ENCODE measurements around the gene VMAC.

VMAC gene

DNA sequence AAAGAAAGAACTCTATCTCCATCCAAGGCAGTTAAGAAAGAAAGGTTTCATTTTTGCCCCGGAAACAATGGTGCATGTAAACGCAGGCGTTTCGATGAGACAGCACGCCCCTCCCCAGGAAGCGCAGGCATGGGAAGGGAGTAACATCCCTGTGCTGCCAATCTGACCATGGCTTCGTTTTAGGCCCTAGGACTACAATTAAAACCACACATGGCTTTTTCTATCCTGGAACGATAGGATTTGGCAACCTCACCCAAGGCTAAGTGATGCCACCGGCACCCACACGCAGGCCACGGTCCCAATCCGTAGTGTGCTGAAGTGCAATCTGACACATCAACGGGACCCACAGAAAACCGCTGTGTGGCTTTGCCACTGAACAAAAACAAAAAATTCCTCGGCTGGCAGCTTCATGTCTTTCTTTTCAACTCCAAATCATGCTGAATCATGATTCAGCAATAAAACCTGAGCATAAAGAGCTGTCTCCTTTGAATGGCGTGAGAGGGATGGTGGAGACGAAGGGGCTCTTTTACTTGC, 49.1 kb downstream of the VMAC start:
- peak; percentile 23 for DNase-seq (ENCODE audit: low read depth)
- no peak overlapping the region for H3K4me3 ChIP-seq (ENCODE audit: low read length)
- TF ChIP-seq, protein P1, sequence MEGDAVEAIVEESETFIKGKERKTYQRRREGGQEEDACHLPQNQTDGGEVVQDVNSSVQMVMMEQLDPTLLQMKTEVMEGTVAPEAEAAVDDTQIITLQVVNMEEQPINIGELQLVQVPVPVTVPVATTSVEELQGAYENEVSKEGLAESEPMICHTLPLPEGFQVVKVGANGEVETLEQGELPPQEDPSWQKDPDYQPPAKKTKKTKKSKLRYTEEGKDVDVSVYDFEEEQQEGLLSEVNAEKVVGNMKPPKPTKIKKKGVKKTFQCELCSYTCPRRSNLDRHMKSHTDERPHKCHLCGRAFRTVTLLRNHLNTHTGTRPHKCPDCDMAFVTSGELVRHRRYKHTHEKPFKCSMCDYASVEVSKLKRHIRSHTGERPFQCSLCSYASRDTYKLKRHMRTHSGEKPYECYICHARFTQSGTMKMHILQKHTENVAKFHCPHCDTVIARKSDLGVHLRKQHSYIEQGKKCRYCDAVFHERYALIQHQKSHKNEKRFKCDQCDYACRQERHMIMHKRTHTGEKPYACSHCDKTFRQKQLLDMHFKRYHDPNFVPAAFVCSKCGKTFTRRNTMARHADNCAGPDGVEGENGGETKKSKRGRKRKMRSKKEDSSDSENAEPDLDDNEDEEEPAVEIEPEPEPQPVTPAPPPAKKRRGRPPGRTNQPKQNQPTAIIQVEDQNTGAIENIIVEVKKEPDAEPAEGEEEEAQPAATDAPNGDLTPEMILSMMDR (IDR thresholded peaks at IDR 0.05; ENCODE audit: insufficient read depth, low read depth, low read length, missing control alignments): no peak

DNA sequence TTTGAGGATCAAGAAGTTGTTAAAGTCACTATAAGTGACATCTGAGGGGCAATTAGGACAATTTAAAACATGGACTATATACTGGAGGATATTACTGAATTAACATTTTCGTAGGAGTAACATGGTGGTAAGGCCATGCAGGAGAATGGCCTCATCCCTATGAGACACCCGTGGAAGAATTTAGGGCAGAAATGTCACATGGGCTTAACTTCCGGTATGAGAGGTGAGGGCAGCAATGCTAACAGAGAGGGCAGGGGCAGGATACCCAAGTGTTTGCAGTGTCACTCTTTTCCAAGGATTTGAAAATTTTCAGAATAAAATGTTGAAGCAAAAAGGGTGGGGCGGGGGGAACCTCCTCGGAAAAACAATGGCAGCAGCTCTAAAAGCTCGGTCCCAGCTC, 49.6 kb downstream of the VMAC start:
- no peak overlapping the region for H3K4me3 ChIP-seq (ENCODE audit: low read length)
- DNase-seq (ENCODE audit: low read depth): no peak
- TF ChIP-seq, protein P1 (IDR thresholded peaks at IDR 0.05; ENCODE audit: insufficient read depth, low read depth, low read length, missing control alignments): no peak

DNA sequence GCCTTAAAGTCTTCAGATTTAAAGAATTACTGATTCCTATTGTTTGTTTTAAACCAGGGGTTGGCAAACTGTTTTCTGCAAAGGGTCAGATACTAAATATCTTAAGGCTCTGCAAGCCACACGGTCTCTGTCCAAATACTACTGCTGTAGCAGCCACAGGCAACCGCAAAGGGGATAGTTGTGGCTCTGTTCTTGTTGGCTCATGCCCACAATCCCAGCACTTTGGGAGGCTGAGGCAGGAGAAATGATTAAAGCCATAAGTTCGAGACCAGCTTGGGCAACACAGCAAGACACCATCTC, 50.9 kb downstream of the VMAC start:
- no peak overlapping the region for H3K4me3 ChIP-seq (ENCODE audit: low read length)
- TF ChIP-seq, protein P1 (IDR thresholded peaks at IDR 0.05; ENCODE audit: insufficient read depth, low read depth, low read length, missing control alignments): no peak
- DNase-seq (ENCODE audit: low read depth): no peak

DNA sequence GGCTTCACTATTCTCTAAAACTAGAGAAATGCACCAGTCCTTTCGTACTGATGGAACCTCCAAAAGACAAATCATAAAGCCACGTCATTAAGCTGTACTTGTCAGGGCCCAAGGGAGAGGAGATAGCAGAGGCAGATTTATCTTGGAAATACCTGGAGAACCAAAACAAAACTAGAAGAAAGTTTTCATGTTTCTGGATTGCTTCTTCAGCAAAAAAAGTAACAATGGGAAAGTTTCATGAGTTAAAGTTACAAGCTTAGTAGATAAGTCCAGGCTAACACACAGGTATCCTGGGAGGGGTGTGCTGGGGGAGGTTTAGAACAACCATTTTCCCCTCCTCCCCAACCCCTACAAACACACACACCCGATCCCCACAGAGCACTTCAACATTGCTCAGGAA, 51.7 kb downstream of the VMAC start:
- H3K4me3 ChIP-seq (ENCODE audit: low read length): no peak overlapping the region
- TF ChIP-seq, protein P1 (IDR thresholded peaks at IDR 0.05; ENCODE audit: insufficient read depth, low read depth, low read length, missing control alignments): no peak
- no peak for DNase-seq (ENCODE audit: low read depth)

DNA sequence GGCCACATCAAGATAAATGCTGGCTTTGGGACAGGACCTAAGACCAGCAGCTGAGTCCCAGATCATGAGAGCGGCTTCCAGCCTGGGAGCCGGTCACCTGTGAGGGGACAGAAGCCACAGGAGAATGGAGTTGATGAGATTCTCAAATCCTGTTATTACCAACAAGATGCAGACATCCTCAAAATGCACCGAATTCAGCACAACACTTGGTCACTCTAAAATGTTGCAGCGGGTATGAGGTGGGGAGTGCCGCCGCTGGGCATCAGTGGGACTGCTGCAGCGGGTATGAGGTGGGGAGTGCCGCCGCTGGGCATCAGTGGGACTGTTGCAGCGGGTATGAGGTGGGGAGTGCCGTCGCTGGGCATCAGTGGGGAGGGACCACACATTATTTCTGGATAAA, 52.1 kb downstream of the VMAC start:
- DNase-seq (ENCODE audit: low read depth): no peak
- TF ChIP-seq, protein P1 (IDR thresholded peaks at IDR 0.05; ENCODE audit: insufficient read depth, low read depth, low read length, missing control alignments): no peak
- H3K4me3 ChIP-seq (ENCODE audit: low read length): no peak overlapping the region

DNA sequence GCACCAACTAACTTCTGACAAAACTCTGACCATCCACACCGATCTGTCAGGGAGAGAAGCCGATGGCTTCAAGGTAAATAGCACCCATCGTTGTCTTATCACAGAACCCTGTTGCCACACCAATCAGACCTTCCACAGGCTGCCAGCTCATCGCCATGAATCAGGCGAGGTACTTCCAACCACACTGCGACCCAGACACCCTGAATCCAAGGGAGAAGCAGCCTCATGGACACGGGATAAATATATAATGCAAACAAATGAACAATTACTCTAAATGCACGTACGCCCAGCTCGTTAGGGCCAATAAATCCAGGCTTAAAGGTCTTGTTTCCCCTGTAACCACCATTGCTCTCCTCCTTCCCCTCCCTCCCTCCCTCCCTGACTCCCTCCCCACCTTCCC, 52.5 kb downstream of the VMAC start:
- H3K4me3 ChIP-seq (ENCODE audit: low read length): no peak overlapping the region
- DNase-seq (ENCODE audit: low read depth): peak; percentile 69
- TF ChIP-seq, protein P1 (IDR thresholded peaks at IDR 0.05; ENCODE audit: insufficient read depth, low read depth, low read length, missing control alignments): no peak

DNA sequence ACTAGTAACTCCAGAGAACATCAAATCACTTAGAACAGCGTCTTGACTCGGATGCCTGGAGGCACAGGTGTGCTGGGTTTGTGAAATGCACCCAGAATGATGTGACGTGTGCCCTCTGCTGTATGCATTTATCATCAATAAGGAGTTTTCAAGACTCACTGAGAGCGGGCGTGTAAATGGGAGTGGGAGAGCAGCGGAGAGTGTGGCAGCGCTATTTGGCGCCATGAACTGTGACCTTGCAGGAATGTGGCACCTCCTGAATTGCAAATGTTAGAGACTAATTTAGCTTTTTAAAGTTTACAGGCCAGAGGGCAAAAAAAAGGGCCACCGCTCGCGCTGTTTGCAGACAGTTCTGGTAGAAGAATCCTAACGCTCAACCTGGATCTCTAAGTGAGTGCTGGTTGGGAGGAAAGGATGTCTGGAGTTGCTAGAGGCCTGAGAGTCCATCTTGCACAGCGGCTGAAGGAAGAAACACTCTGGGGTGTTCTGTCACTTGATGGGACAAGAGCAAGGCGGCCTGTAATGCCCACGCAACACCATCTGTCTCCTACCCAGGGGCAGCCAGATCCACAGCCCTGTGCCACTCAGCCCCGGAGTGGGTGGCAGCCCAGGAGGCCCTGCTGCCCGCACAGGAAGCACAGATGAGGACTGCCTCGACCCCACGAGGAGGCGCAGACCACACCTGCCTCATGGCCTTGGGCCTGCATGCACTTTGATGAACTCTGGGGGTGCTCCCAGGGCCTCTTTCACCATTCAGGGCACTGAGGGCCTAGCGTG, 53.6 kb downstream of the VMAC start:
- TF ChIP-seq, protein P1 (IDR thresholded peaks at IDR 0.05; ENCODE audit: insufficient read depth, low read depth, low read length, missing control alignments): no peak

More for the DNA sequence above, 53.6 kb downstream of the VMAC start:
- H3K4me3 ChIP-seq (ENCODE audit: low read length): no peak overlapping the region
- peak; percentile 43 for DNase-seq (ENCODE audit: low read depth)
